Non-pigmented ciliary epithelial cell (primary cell): ENCODE results near the gene NES.

ENCODE experiments used
- DNase-seq: peaks from one replicate; pipeline ENCODE4 v3.0.0-alpha.2; 2010; ENCODE audit warnings: low read depth

NES gene

GRCh38 chr1:156622581-156623297 is 54.5 kb downstream of the NES start:
- DNase-seq: no peak

DNA sequence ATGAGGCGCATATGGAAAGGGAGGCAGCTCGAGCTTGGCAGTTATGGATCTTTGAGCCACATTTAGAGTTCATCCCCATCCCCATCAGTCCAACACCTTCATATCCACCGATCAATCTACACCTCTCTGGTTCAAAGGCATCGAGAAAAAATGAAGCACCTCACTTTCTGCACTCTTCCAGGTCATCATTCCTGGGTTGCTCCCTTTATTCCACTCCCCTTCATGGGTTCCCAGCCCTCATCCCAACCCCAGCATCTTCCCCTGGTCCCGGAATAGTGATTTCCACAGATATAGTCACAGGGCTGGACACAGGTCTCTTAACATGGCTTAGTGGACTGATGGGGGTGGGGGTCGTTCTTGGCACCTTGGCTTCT is 57.6 kb downstream of the NES start:
- DNase-seq: no peak

DNA sequence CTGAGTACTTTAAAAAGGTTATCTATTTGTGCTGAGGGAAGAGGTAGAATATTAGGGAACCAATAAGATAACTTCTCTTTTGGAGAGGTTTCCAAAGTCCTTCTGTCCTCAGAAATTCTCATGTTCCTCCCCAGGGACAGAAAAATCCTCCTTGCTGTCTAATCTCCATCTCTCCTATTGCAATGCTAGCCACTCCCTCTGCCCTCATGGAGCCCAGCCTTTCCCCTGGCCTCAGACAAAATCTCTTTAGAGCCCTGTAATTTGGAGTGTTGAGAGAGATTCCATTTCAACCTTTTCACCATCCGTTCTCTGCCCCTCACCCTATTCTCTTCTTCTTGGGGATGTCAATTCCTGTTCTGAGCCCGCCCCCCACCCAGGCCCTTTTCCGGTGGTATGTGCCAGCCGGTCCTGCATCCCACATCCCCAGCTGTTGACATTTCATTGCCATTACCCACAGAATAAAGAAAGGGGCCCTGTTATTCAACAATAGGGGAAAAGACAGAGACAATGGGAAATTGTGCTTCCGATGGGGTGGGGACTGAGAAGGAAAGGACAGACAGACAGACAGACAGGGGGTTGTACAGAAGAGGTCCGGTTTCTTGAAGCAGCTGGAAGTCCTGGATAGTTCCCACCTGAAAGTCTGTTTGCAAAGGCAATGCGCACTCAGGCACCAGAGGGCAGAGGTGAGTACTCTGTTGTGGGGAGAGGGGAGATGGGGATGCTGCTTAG is 58.2 kb downstream of the NES start, which contains the start of gene HAPLN2:
TSS of gene HAPLN2 (plus strand) at position 563 of the 729 bp plus-strand sequence. CDS start 4,076 bp downstream, outside the sequence.
- no peak for DNase-seq
